Endothelial cell of umbilical vein (primary cell): Measurements from ENCODE around the gene FHOD3. TPM values are rescaled to one million over a fixed set of nuclear protein-coding genes. Genes with fewer than 3 reads are reported as not detected.

Source experiments
- BruUV-seq: library from RNA; stranded (reverse); fragments of 400-500 nt; replicated peaks from 2 replicates; lab custom pipeline; 2021; lab: Mats Ljungman, UMichigan
- CTCF ChIA-PET: fragments of 300-600, 350-600 bp; sonication (Branson Sonifier 250); formaldehyde crosslinking; loops from one replicate; lab custom pipeline; 2021; ENCODE audit warnings: antibody characterized with exemption, inconsistent platforms; lab: Charles Lee
- POLR2A ChIA-PET: fragments of 300-600, 350-600 bp; sonication (Branson Sonifier 250); formaldehyde crosslinking; loops from one replicate; lab custom pipeline; 2021; ENCODE audit warnings: antibody characterized with exemption, inconsistent platforms; lab: Charles Lee
- DNase-seq: peaks from one replicate; pipeline ENCODE4 v3.0.0-alpha.2; 2011; ENCODE audit warnings: low read depth, low spot score
- FAIRE-seq: peaks from 2 replicates; lab custom pipeline; 2011; peaks lifted over from hg19 to GRCh38; lab: Jason Lieb, UNC
- H2AFZ ChIP-seq: 2 replicates; pipeline ENCODE4 v1.6.0; 2012; ENCODE audit warnings: low read depth, low read length, control low read depth, inconsistent platforms
- H3K27ac ChIP-seq: 2 replicates; pipeline ENCODE4 v1.5.1; 2011; ENCODE audit warnings: low read depth, mild to moderate bottlenecking, control low read depth, low read length, moderate library complexity; ENCODE audit not compliant: insufficient read depth
- H3K27me3 ChIP-seq, 2 experiments: 2 replicates each; pipeline versions ENCODE4 v1.6.0 to v1.6.1; 2011; ENCODE audit warnings: low read length in 2 of 2, mixed read lengths in 1 of 2; ENCODE audit not compliant: control insufficient read depth in 2 of 2, insufficient read depth in 2 of 2
- H3K36me3 ChIP-seq, 2 experiments: 2 replicates in 1 of 2; 3 replicates in 1 of 2; pipeline ENCODE4 v1.5.1; 2011; ENCODE audit warnings: low read length in 2 of 2, mild to moderate bottlenecking in 1 of 2, moderate library complexity in 1 of 2; ENCODE audit not compliant: control insufficient read depth in 2 of 2, insufficient read depth in 2 of 2; ENCODE audit errors: extremely low read depth in 1 of 2
- H3K4me1 ChIP-seq: 3 replicates; pipeline ENCODE4 v1.5.1; 2011; ENCODE audit warnings: mild to moderate bottlenecking, low read length; ENCODE audit not compliant: control insufficient read depth, insufficient read depth; ENCODE audit errors: extremely low read depth
- H3K4me2 ChIP-seq: 2 replicates; pipeline ENCODE4 v1.6.1; 2011; ENCODE audit warnings: low read length, control low read depth, mixed read lengths; ENCODE audit not compliant: insufficient read depth
- H3K4me3 ChIP-seq, 3 experiments: fragments of 200-600 bp in 1 of 3; sonication (generic), shearing (Covaris generic) in 1 of 3; replicated peaks in 1 of 3; 2 replicates each; pipeline ENCODE4 v1.5.1; 2011 to 2016; ENCODE audit warnings: control low read depth in 3 of 3, low read length in 3 of 3, mild to moderate bottlenecking in 2 of 3, inconsistent platforms in 1 of 3, low read depth in 1 of 3, moderate library complexity in 1 of 3; ENCODE audit not compliant: insufficient read depth in 1 of 3
- H3K79me2 ChIP-seq: 2 replicates; pipeline ENCODE4 v1.6.0; 2012; ENCODE audit warnings: low read length, inconsistent platforms; ENCODE audit not compliant: control insufficient read depth, insufficient read depth
- H3K9ac ChIP-seq: replicated peaks from 2 replicates; pipeline ENCODE3; 2011; ENCODE audit warnings: low read length, control low read depth; ENCODE audit not compliant: insufficient read depth; ENCODE audit errors: extremely low read depth
- H3K9me1 ChIP-seq: replicated peaks from 3 replicates; pipeline ENCODE4 v1.6.0; 2011; ENCODE audit warnings: mild to moderate bottlenecking, low read length; ENCODE audit not compliant: control insufficient read depth, insufficient read depth; ENCODE audit errors: extremely low read depth
- H3K9me3 ChIP-seq: replicated peaks from 2 replicates; pipeline ENCODE4 v1.5.1; 2012; ENCODE audit warnings: low read length, inconsistent platforms; ENCODE audit not compliant: control insufficient read depth, insufficient read depth
- H4K20me1 ChIP-seq: replicated peaks from 2 replicates; pipeline ENCODE3; 2011; ENCODE audit warnings: mild to moderate bottlenecking, low read length; ENCODE audit not compliant: control insufficient read depth, insufficient read depth; ENCODE audit errors: extremely low read depth
- CTCF ChIP-seq, 2 donors: IDR thresholded peaks; 1 replicate in 1 of 2; 2 replicates in 1 of 2; pipeline ENCODE4 v1.5.1; 2011; ENCODE audit warnings: low read length in 2 of 2, mild to moderate bottlenecking in 2 of 2, moderate library complexity in 2 of 2, control low read depth in 1 of 2, inconsistent platforms in 1 of 2, low read depth in 1 of 2; ENCODE audit not compliant: insufficient read depth in 1 of 2; ENCODE audit errors: extremely low read depth in 1 of 2
- FOS ChIP-seq: IDR thresholded peaks from 2 replicates; pipeline ENCODE4 v1.6.1; 2011; ENCODE audit warnings: mild to moderate bottlenecking, low read length, moderate library complexity, borderline replicate concordance; ENCODE audit not compliant: insufficient read depth
- GATA2 ChIP-seq: IDR thresholded peaks from 2 replicates; pipeline ENCODE4 v1.7.0; 2011; ENCODE audit warnings: low read depth, mild to moderate bottlenecking, moderate library complexity, mixed read lengths, low read length; ENCODE audit not compliant: insufficient read length, insufficient read depth
- JUN ChIP-seq: IDR thresholded peaks from 2 replicates; pipeline ENCODE4 v1.6.1; 2011; ENCODE audit warnings: borderline replicate concordance, low read depth; ENCODE audit not compliant: insufficient read length, insufficient read depth
- MYC ChIP-seq: IDR thresholded peaks from one replicate; pipeline ENCODE4 v1.6.1; 2011; ENCODE audit warnings: mild to moderate bottlenecking, low read depth, low read length
- POLR2A ChIP-seq: IDR thresholded peaks from 2 replicates; pipeline ENCODE4 v1.6.1; 2012; ENCODE audit warnings: low read depth, mild to moderate bottlenecking, control low read depth, low read length
- POLR2AphosphoS5 ChIP-seq: IDR thresholded peaks from 2 replicates; pipeline ENCODE4 v1.6.1; 2012; ENCODE audit warnings: low read depth, mild to moderate bottlenecking, control low read depth, low read length, moderate library complexity; ENCODE audit not compliant: insufficient read depth
- dilution Hi-C: fragments of 300-500 bp; cut with MboI; formaldehyde crosslinking; loops from one replicate; pipeline ENCODE4 v1.15.0; 2019; ENCODE audit warnings: low sequenced_read_pairs; ENCODE audit not compliant: extremely low pct_ligation_motif_present
- intact Hi-C: fragments of 100-400 bp; cut with micrococcal nuclease; formaldehyde crosslinking; loops from one replicate; pipeline ENCODE4 v1.10.0; 2022
- polyA plus RNA-seq, 4 experiments: library from polyadenylated mRNA; depleted of rRNA in 3 of 4; stranded (reverse) in 3 of 4; unstranded in 1 of 4; fragments of >200 nt; gene quantifications; 2 replicates each; pipeline versions ENCODE4 v1.2.1 to v1.2.3, GENCODE V29; 2011 to 2012; ENCODE audit warnings: missing spikeins in 1 of 4
- total RNA-seq: library from RNA; stranded (reverse); gene quantifications from 2 replicates; pipeline ENCODE4 v1.2.3, GENCODE V29; 2021

FHOD3 gene
- total and polyA plus RNA-seq, 2 donors (not counting 3 experiments of a cell fraction or from before 2014, with no cell fraction given), result 0.06 to 1.5 TPM

GRCh38 chr18:36798738-36799473 lies 501.4 kb downstream of the FHOD3 start:
- Histone ChIP-seq H4K20me1 (no peaks in the 10 kb centered on the region), H3K9me1 (no peaks in the 10 kb centered on the region), H2AFZ (no peak overlapping the region), H3K36me3 (peaks cover 12 to 27% of the 10 kb centered on the region in 2 experiments), H3K9me3 (no peaks in the 10 kb centered on the region), H3K79me2 (no peaks in the 10 kb centered on the region), H3K27me3 (no peaks in the 10 kb centered on the region), H3K27ac (no peak overlapping the region), H3K4me2 (no peak overlapping the region), H3K4me3 (no peak overlapping the region), H3K4me1 (no peaks in the 10 kb centered on the region), H3K9ac (no peak overlapping the region)
- intact Hi-C loops (no loop called here), dilution Hi-C loops (no loop called here)
- BruUV-seq, result no TSS peak
- POLR2A ChIA-PET, result no interaction called here
- DNase-seq, result no peak
- no peak for FAIRE-seq
- TF ChIP-seq FOS, result no peak
- TF ChIP-seq POLR2A, result no peak
- TF ChIP-seq JUN, result no peak
- TF ChIP-seq POLR2AphosphoS5, result no peak
- TF ChIP-seq CTCF (IDR thresholded peaks at IDR 0.05; ENCODE audit: extremely low read depth in 1 of 2, insufficient read depth in 1 of 2, low read depth in 1 of 2, low read length in 2 of 2), result no peak
- TF ChIP-seq MYC, result no peak
- no peak for TF ChIP-seq GATA2
- CTCF ChIA-PET, result interaction anchor here (1.0 to 2.1 kb wide), 3 partner anchors 10 to 111 kb away, joined by 3 to 10 read pairs (median 6); no protein-coding TSS in a partner anchor
